Measurements from ENCODE around the gene TAF10. TPM values are rescaled to one million over a fixed set of nuclear protein-coding genes. Genes with fewer than 3 reads are reported as not detected.

The TAF10 gene
- total RNA-seq, 1 donor from 2014 or later: 205 TPM

GRCh38 chr11:6596239-6596877 lies 15.7 kb downstream of the TAF10 start:
- DNase-seq (ENCODE audit: low read depth): no peak
- TF ChIP-seq CTCF (conservative IDR thresholded peaks at IDR 0.05; ENCODE audit: low read depth, low read length): no peak
- H3K4me3 ChIP-seq (ENCODE audit: low read depth, low read length): no peak overlapping the region

- no peak for DNase-seq (ENCODE audit: low read depth)
- no peak overlapping the region for H3K4me3 ChIP-seq (ENCODE audit: low read depth, low read length)
- TF ChIP-seq CTCF (conservative IDR thresholded peaks at IDR 0.05; ENCODE audit: low read depth, low read length): peak; percentile 11
Observed at GRCh38 chr11:6594142-6594768, 17.8 kb downstream of the TAF10 start.

GRCh38 chr11:6588018-6588417 lies 24.0 kb downstream of the TAF10 start:
- DNase-seq (ENCODE audit: low read depth): no peak
- TF ChIP-seq CTCF (conservative IDR thresholded peaks at IDR 0.05; ENCODE audit: low read depth, low read length): no peak
- no peak overlapping the region for H3K4me3 ChIP-seq (ENCODE audit: low read depth, low read length)

- no peak for TF ChIP-seq CTCF (conservative IDR thresholded peaks at IDR 0.05; ENCODE audit: low read depth, low read length)
- no peak for DNase-seq (ENCODE audit: low read depth)
- no peak overlapping the region for H3K4me3 ChIP-seq (ENCODE audit: low read depth, low read length)
Observed at GRCh38 chr11:6587360-6587953, 24.6 kb downstream of the TAF10 start.

- TF ChIP-seq CTCF (conservative IDR thresholded peaks at IDR 0.05; ENCODE audit: low read depth, low read length): no peak
- no peak for DNase-seq (ENCODE audit: low read depth)
- no peak overlapping the region for H3K4me3 ChIP-seq (ENCODE audit: low read depth, low read length)
Observed at GRCh38 chr11:6586434-6587359, 25.3 kb downstream of the TAF10 start.

- H3K4me3 ChIP-seq (ENCODE audit: low read depth, low read length): no peak overlapping the region
- no peak for DNase-seq (ENCODE audit: low read depth)
Observed at GRCh38 chr11:6584528-6584927, 27.5 kb downstream of the TAF10 start.

More at GRCh38 chr11:6584528-6584927, 27.5 kb downstream of the TAF10 start:
- no peak for TF ChIP-seq CTCF (conservative IDR thresholded peaks at IDR 0.05; ENCODE audit: low read depth, low read length)

Data from epithelial cell of proximal tubule (primary cell).